GM18519 (cell line): Measurements from ENCODE around the gene OR2T35.
"Not testable (repeated sequence)": the region's sequence is repeated elsewhere in the genome, so short reads cannot be mapped to it uniquely, and the experiment has no call there.

ENCODE experiments used
- ATAC-seq: cut with Tn5 transposase; IDR thresholded peaks from one replicate; pipeline ENCODE4 v1.9.1; 2021; ENCODE audit warnings: mild to moderate bottlenecking, moderate library complexity; ENCODE audit not compliant: unreplicated experiment, low FRiP score

Gene OR2T35, protein sequence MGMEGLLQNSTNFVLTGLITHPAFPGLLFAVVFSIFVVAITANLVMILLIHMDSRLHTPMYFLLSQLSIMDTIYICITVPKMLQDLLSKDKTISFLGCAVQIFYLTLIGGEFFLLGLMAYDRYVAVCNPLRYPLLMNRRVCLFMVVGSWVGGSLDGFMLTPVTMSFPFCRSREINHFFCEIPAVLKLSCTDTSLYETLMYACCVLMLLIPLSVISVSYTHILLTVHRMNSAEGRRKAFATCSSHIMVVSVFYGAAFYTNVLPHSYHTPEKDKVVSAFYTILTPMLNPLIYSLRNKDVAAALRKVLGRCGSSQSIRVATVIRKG

DNA sequence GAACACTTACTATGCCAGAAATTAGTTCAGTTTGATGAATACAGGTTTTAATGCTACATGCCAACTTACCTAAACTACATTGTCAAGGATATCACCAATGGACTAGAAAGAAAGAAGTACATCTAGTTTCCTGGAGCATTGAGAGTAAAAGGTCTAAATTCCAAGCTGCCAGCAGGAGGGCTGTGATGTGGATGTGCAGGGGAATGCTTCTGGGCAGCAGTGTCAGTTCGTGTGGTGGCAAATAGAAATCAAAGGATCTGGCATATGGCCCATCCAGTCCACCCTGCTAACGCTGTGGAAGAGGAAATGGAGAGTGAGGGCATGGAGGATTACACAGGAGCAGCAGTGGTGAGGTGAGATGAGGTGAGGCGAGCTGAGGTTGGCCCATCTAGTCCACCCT lies at the start of gene OR2T35:
Gene OR2T35, minus strand, starts transcription at position 101 of the 400 bp plus-strand sequence. CDS start 6,020 bp downstream, outside the sequence.
- ATAC-seq: not testable (repeated sequence)

DNA sequence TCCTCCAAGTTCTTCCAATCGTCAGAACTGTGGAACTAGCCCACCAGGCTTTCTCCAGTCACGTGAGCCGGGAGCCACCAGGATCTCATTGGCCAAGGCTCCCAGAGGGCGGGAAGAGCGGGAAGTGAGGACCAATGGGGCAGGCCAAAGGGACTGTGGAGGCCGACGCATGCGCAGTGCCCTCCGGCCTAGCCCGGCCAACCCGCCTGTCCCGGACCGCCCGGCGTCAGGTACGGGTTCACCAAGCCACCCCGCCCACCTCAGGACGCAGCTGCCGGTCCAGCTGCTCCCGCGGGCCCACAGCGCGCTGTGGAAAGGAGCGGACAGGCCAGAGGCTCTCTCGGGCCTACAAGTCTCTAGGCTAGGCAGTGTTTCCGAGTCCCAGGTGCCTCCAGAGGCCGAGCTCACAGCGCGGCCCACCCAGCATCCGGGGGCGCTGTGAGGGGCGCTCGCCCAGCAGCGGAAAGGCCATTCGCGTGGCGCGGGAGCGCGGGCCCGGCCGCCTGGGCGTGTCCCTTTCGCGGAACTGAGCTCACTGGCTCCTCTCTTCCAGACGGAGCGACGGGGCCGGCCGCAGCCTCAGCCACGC lies 46.6 kb upstream of the OR2T35 start:
- no peak for ATAC-seq

DNA sequence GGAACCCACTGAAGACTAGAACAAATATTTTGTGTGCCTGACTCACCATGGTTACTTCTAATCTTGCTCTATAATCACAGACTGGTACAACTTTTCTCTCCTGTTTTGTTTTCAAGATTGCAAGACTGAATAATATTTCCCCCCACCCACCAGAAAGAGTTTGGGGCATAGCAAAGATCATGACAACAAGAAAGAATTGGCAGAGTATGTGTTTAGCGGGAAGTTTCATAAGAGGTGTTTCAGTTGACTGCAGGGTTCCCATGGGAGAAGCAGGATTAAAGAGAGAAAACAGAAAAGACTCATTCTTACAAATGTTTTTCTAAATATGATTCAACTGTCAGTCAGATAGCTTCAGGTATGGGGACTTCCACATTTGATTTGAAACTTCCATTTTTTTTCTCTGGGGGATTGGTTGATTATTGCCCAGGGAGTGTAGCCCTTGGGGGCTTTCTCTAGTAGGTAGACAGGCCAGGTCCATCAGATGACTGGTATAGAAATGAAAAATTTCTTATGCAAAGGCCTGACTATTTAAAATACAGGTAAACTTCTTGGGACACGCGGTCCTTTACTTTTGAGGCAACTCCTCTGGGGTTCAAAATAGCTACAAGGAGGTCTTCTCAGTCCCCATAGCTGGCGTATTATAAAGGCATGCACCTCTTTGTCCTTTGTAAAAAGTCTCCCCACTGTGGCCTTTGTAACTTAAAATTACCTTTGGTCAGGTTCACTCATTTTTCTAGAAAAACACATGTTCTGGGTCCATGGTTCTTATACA lies 43.6 kb upstream of the OR2T35 start:
- peak; percentile 31 for ATAC-seq

DNA sequence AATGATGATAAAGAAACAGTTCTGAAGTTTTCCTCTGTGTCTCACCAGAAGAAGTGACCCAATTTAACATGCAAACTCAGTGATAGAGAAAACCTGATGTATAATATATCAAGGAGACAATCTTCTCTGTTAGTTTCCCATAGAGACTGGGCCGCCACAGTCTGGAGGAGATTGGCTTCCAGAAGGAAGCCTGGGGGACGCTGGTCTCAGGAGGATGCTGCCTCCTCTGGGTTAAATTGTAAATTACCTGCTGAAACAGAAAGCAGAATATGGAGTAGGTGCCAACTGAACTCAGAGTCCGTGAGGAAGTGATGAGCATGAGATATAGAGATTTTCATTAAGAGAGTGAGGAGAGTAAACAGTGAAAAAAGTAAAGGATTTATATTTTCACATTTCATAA lies 41.7 kb upstream of the OR2T35 start:
- ATAC-seq: peak; percentile 82

DNA sequence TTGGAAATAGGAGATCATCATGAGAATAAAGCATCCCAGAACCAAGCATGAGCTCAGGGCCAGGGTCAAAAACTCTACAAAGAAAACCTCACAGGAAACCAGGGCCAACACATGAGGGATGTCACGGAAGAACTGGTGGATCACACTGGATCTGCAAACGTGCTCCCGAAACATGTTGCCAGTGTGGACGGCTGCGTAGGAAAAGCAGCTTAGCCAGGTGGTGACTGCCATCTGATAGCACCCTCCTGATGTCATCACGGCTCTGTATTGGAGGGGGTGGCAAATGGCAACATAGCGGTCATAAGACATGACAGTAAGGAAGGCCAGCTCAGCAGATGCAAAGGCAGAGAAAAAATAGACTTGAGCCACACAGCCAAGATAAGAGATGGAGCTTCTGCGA lies 36.6 kb upstream of the OR2T35 start:
- ATAC-seq: no peak

DNA sequence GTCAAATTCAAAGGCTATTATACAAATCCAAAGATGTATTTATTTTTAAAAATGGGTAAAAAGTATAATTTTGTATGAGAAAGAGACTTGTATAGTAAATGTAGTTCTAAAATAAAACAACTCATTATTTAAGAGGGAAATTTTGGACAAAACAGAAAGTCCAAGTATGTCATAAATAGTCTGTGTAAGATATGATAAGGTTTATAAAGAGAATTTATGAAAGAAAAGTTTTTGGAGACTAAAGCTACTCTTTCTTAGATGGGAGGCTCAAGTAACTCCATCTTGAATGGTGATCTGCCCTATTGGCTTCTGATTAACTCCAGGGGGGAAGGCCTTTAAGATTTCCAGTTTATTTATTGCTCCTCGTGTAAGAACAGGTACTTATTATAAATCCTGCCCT lies 24.9 kb upstream of the OR2T35 start:
- no peak for ATAC-seq

DNA sequence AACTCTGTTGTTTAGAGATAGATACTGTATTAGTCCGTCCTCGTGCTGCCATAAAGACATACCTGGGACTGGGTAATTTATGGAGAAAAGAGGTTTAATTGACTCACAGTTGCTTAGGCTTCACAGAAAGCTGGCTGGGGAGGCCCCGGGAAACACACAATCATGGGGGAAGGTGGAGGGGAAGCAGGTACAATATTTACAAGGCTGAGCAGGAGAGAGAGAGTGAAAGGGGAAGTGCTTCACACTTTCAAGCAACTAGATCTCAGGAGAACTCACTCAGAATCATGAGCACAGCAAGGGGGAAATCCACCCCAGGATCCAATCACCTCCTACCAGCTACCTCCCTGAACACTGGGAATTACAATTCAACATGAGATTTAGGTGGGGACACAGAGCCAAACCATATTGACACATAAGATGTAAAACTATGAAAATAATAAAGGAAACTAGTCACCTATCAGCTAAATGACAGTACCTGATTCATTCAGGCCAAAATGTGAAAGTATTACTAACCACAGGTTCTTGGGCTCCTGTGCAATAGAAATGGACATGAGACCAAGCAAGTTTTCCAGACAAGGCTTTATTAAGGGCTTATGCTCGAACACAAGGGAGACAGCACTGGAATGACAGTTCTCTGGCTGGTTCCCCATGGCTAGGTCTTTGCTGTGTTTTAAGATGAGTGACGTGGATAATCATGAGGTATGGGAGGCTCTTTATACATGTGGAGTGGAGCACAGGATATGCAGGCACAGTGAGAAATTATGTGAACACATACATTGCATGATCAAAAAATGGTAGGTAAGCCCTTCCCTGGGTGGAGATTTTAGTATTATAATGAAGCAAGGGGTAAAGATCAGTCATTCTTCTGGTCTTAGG lies 18.6 kb upstream of the OR2T35 start:
- ATAC-seq: peak; percentile 93

DNA sequence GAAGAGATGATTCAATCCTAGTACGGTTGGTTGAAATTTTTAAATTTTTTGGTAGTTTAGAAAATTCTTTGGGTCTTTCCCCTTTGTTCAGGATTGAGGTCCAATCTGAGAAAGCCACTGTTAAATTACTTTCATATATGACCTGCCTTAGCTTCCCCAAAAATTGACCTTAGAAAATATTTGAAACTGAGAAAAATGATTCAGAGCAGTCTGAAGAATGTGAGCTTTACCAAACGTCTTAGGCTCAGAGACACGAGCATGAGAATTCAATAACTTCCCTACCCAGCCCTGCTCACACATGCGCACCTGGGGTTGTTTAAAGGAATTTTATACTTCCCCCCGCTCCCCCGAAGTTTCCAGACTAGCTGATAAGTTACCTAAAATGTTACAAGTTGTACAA lies 11.7 kb upstream of the OR2T35 start:
- ATAC-seq: not testable (repeated sequence)

DNA sequence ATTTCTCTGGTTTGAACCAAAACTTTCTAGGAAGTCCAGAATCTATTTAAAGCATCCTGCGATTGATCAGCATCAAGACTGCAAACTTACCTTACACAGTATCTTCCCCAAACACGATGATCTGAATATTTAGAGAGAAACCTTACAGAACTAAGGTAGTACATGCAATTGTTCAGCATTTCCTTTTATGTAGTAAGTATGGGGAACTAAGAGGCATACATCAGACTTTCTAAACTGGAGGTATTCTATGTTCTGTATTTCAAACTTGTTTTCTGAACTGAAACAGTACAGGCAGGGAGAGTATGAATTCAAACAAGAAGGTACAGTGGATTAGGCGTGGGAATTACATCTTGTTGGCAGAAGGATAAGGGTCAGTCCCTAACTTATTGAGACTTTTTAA lies 10.3 kb upstream of the OR2T35 start, which contains the start of gene OR2T27:
Gene OR2T27, minus strand, starts transcription at position 175 of the 400 bp plus-strand sequence. CDS start 4,644 bp downstream, outside the sequence.
- ATAC-seq: peak; percentile 44

DNA sequence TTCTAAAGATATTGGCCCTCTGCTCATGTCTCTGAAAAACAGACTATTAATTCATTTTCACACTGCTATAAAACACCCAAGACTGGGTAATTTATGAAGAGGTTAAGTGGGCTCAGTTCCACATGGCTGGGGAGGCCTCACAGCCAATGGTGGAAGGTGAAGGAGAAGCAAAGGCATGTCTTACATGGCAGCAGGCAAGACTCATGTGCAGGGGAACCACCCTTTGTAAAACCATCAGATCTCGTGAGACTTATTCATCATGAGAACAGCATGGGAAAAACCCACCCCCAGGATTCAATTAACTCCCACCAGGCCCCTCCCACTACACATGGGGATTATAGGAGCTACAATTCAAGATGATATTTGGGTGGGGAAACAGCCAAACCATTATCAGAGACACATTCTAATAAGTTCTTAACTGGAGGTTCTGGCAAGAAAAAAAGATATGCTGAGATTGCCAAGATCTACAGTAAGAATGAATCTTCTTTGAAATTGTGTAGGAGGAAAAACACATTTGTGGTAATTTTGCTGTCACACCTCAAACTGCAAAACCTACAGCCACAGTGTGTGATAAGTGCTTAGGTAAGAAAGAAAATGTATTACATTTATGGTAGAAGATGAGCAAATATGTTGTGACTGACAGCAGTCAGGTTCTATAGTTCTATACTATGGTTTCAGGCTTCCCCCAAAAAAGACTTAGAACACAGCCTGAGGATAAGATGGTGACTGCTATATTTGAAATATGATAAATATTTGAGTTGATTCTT lies 3.9 kb upstream of the OR2T35 start:
- not testable (repeated sequence) for ATAC-seq

DNA sequence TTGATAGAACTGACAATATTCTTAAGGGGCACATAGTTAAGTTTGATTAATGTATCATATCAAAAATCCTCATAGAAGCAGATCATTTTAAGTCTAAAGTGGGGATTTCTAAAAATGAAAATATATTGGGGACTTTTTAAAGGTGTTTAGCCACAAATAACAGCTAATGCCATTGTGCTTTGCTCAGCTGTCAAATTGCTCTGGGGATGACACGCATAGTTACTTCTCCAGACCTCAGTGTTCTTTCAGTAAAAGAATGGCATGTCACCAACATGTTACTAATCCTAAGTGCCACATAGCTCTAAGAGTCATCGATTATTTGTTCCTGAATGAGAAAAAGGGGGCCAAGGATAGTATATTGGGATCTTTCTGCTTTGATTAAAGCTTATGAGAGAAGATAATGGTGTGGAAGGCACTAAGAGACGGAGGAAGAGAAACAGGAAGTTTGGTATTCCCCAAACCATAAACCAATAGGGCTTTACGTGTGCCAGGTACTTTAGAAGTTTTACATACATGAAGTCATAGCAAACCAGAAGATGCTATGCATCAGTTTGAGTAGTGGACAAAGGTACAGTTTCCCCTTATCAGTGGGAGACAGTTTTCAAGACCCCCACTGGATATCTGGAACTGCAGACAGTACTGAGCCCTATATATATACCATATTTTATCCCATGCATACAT lies 2.0 kb downstream of the OR2T35 start:
- ATAC-seq: peak; percentile 63

DNA sequence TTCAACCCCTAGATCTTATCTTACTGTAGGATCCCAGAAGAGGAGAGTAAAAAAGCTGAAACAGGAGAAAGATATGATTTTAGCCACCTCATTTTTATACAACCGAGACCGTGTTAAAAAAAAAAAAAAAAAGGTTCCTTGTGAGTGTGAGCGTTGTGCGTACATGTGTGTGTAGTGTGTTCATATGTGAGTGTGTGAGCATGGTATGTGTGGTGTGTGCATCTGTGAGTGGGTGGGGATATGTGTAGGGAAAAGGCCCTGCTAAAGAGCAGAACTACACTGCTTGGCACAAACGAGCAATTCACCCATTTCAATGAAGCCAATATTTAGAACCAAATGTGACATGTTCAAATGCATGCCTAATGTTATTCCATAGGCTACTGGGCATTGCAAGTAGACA lies 3.5 kb downstream of the OR2T35 start:
- peak; percentile 9 for ATAC-seq

DNA sequence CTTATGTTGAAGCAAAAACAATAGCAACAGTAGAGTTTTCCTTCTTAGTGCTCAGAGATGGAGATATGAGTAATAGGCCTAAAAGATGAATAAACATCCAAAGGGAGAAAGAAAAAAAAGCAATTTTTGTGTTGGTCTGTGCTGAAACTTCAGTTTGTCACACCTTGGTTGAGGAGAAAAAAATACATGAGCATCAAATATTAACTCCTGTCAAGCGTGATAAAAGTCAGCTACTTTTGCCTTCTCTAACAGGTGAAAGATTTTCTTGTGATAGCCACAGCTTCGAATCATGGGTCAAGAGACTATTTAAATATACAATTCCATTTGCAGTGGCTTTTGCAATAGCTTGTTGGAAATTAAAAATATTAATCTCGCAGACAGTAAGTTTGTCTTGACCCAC lies 4.2 kb downstream of the OR2T35 start:
- peak; percentile 28 for ATAC-seq

DNA sequence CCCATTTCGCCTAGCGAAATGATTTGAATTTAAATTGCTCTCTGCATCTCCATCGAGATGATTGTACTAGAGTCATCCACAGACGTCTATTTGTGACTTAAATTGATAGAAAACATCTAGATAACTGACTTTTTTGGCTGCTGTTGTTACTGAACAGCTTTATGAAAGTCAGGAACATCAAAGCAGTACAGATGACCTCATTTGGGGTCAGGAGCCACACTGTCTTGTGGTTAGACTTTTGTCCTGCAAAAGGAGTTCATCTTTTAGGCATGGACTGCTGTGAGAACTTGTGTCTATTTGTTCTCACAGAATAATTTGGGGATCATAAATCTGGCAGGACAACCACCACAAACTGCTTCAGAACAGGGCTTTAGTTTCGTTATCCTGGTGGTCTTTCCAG lies 5.4 kb downstream of the OR2T35 start:
- ATAC-seq: peak; percentile 20

DNA sequence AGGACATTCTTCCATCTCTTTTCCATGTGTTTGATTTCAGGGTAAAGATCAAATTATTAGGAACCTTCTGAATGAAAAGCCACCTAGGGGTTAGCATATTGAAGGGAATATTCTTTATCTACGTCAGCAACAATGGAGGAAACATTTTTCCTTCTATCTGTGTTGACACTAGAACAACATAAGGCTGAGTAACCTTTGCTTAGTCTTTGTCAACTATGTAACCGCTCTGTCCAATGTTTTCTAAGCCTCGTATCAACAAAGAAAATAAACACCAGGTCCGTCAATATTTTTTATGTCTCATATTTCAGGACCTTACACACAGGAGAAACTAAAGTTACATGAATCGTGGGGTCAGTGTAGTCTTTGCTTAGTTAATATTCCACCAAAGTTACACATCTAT lies 8.5 kb downstream of the OR2T35 start:
- ATAC-seq: not testable (repeated sequence)

DNA sequence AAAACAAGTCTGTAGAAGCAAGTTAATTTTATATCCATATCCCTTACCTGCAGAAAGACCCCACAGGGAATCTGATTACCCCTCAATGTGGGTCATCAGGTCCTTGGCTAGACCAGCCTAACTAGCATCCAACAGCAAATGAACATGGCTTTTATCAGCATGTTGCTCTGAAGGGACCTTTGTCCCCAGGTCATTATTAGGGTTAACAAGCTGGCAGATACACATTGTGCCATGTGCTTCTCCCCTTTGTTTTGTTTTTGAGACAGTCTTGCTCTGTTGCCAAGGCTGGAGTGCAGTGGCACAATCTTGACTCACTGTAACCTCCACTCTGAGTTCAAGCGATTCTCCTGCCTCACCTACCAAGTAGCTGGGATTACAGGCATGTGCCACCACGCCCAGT lies 10.1 kb downstream of the OR2T35 start, which contains the start of gene OR2T11:
Gene OR2T11, minus strand, starts transcription at position 101 of the 400 bp plus-strand sequence. CDS start 7,963 bp downstream, outside the sequence.
- ATAC-seq: not testable (repeated sequence)

DNA sequence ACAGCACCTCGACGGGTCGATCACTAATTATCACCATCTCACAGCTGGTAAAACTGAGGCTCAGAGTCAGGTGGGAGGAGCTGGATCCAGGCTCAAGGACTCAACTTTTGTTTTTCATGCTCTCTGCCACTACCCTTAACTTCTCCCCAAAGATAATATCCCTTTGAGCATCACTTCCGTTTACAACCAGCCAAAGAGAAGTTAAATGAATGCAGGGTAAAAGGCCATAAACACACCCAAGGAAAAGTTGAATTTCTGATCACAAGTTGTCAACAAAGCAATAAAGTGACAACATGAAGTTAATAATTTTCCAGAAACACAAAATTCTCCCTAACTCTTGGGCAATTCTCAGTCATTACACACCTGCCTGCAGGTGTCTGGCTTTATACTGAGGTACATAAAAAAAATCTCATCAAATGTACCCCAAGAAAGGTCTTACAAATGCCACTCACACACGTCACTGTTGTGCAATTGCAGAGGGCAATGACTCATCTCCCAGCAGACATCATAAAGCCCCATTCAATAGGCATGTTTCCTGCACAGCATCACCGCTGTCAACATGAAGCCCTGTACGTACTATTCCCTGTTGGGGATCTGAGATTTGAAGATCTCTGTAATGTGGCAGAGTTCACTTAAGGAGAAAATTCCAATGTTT lies 13.6 kb downstream of the OR2T35 start:
- ATAC-seq: no peak

DNA sequence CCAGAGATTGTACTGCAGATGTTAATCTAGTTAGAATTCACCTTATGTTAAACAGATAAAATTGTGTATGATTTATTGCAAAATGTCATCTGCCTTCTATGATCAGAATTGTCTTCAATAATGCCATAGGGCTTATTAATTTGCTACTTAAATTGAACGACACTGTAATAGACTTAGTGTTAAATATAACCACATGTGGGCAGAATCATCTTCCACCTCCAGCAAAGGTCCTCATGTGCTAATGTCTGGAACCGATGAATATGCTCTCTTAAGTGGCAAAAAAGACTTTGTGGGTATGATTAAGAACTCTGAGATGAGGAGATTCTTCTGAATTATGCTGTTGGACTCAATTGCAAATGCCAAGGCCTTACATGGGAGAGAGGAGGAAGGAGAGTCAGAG lies 14.5 kb downstream of the OR2T35 start:
- no peak for ATAC-seq
